Measurements from ENCODE around the gene DLGAP1.

DNA sequence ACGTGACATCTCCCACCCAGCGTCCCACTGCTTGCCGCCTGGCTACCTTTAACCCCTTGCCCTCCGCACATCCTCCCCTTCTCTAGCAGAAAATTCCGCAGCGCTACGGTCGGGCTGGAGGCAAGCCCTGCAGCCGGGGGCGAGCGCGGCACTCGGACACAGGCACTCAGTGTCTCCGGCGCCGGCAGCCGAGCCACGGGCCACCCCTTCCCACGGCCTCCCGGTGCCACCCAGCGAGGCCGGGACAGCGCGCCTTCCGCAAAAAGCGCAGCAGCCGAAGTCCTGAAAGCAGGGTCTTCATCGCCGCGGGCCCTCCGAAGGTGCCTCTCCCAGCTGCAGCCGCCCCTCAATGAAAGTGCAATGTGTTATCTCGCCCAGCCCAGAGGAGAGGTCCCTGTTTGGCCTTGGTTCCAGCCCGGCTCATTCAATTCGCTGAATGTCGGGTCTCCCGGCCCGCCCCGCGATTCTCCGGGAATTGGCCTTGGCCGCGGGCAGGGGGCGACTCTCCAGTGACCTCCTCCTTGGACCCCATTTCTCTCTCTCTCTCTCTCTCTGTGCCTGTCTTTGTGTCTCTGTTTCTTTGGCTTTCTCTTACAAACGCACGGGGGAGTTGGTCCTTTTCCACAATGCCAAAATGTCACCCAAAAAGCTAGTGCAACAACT, 1.1 kb downstream of the DLGAP1 start:
- TF ChIP-seq, protein P1, sequence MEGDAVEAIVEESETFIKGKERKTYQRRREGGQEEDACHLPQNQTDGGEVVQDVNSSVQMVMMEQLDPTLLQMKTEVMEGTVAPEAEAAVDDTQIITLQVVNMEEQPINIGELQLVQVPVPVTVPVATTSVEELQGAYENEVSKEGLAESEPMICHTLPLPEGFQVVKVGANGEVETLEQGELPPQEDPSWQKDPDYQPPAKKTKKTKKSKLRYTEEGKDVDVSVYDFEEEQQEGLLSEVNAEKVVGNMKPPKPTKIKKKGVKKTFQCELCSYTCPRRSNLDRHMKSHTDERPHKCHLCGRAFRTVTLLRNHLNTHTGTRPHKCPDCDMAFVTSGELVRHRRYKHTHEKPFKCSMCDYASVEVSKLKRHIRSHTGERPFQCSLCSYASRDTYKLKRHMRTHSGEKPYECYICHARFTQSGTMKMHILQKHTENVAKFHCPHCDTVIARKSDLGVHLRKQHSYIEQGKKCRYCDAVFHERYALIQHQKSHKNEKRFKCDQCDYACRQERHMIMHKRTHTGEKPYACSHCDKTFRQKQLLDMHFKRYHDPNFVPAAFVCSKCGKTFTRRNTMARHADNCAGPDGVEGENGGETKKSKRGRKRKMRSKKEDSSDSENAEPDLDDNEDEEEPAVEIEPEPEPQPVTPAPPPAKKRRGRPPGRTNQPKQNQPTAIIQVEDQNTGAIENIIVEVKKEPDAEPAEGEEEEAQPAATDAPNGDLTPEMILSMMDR (IDR thresholded peaks at IDR 0.05; ENCODE audit: low read depth, low read length): no peak
- no peak for TF ChIP-seq EZH2phosphoT487 (IDR thresholded peaks at IDR 0.05; ENCODE audit: low read depth)
